Activated CD8-positive, alpha-beta memory T cell treated with anti-CD3 and anti-CD28 coated beads, Interleukin-2, amount 50 U/mL, for 1 hour (primary cell): Measurements from ENCODE around the gene MRM1.

Source experiments
- DNase-seq: peaks from one replicate; pipeline ENCODE4 v3.0.0-alpha.2; 2020; ENCODE audit errors: extremely low read depth

MRM1 gene, protein sequence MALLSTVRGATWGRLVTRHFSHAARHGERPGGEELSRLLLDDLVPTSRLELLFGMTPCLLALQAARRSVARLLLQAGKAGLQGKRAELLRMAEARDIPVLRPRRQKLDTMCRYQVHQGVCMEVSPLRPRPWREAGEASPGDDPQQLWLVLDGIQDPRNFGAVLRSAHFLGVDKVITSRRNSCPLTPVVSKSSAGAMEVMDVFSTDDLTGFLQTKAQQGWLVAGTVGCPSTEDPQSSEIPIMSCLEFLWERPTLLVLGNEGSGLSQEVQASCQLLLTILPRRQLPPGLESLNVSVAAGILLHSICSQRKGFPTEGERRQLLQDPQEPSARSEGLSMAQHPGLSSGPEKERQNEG

DNA sequence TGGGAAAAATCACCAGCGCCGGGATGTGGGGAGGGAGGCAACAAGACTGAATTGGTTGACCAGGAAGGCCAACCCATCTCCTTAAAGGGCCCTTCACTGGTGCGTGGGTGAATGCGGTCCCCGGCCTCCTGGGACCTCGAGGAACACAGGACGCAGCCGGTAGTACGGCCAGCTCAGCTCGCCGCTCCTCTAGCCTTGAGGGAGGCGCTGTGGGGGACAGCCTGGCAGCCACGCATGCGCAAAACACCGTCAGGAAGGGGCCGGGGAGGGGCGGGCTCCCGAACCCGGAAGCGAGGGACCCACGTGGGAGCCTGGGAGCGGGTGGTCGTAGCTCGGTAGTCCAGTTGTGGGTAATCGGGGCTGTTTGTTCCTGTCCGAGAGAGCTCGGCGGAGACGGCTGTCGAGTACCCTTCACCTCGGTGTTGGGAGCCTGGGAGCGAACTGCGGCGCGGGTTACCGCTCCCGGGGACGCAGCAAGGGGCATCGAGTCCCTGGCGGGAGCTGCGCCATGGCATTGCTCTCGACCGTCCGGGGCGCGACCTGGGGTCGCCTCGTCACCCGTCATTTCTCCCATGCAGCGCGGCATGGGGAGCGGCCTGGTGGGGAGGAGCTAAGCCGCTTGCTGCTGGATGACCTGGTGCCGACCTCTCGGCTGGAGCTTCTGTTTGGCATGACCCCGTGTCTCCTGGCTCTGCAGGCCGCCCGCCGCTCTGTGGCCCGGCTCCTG, at the start of gene MRM1:
Gene MRM1 (plus strand): TSS at position 281 of the 727 bp plus-strand sequence. CDS start 228 bp downstream, at position 509.
- DNase-seq, result peak; percentile 76

- DNase-seq, result no peak
Observed at GRCh38 chr17:36553459-36553858, 47.9 kb upstream of the MRM1 start.

DNA sequence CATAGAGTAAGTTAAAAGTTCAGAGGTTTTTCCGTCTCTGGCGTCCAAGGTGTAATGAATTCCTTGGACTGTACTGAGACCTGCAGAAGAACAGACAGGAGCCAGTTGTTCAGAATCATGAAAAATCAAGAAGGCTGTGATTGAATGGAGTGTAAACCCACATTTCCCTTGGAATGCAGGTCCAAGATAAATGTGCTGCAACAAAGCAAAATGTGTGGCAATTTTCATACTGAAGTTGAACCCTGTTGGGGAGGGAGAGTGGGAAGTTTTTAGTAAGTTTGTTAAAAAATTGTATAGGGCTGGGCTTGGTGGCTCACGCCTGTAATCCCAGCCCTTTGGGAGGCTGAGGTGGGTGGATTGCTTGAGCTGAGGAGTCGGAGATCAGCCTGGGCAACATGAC, 35.3 kb upstream of the MRM1 start:
- no peak for DNase-seq

GRCh38 chr17:36575028-36575427, 26.4 kb upstream of the MRM1 start:
- no peak for DNase-seq

DNA sequence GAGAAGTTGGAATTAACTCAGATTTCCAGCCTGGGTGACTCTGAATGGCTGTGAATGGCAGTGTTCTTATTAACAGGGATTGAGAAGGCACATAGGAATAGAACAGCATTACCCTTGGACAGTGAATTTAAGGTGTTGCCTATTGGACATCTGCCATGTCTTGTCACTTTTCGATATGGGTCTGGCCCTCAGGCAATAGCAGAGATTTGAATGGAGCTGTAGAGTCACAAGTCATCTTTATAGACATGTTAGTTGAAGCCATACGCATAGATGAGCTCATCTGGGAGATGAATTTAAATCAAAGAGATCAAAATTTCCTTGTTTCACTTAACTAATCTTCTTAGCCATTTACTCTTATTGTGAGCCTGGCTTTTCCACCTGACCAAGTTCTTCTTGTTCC, 24.6 kb upstream of the MRM1 start:
- no peak for DNase-seq

DNA sequence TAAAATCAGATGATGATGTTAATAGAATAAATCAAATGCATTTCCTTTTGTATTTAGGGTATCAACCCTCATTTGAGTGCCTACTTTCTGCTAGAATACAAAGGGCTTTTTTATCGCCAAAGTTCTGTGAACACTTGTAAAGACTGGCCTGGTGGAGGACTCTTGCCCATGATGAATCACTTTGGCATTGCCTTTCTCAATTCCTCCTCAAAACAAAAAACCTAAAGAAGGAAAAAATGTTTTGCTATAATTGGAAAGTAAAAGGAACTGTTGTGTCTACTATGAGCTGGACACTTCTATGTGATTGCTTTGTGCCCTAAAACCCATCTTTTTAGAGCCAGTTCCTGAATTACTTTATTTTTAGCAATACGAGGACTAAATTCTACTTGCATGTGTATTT, 22.7 kb upstream of the MRM1 start:
- no peak for DNase-seq

DNA sequence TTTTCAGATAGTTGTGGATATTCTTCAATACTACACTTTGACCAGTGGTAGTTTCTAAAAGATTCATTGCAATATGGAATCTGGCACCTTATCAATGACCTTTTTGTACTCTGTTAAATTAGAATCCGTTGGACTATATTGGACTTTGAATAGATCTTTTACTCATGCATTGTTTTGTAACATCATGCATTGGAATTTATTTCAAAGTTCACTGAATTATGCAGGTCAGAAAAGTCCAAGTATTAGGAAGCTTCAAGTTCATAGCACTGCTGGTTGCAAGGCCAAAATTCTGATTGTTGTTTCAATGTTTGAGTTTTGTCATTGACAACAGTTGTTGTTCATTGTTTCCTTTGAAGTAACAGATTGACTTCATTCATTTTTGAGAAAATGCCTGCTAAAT, 17.6 kb upstream of the MRM1 start:
- no peak for DNase-seq

- no peak for DNase-seq
Observed at GRCh38 chr17:36586138-36586537, 15.2 kb upstream of the MRM1 start.

GRCh38 chr17:36590082-36590481, 11.3 kb upstream of the MRM1 start:
- DNase-seq, result no peak

DNA sequence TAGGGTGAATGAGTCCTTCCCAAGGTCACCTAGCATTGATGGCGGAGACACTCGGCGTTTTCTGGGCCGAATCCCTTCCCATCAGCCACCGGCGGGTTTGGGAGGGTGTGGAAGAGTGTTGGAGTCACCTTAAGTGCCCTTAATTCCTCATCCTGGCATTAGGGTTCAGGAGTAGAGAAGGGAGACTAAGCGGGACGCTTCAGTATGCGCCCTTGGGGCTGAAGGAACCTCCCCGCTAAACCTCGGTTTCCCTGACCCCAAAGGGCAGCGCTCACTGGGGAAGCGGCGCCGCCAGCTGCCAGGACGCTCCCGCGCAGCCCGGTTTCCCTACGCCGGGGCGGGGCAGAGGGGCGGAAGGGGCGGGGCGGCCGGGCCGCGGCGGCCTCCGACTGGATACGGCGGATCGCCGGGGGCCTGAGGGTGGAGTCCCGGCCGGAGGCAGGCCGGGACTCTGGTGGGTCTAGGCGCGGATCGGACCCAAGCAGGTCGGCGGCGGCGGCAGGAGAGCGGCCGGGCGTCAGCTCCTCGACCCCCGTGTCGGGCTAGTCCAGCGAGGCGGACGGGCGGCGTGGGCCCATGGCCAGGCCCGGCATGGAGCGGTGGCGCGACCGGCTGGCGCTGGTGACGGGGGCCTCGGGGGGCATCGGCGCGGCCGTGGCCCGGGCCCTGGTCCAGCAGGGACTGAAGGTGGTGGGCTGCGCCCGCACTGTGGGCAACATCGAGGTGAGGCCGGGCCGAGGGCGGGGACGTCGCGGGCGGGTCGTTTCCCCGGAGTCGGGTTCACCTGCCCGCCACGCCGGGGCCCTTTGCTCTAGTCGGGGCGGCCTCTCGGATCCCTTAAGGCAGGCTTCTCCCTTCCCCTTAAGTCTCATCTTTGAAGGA, 9.7 kb upstream of the MRM1 start, which contains the start of gene DHRS11:
Gene DHRS11 (plus strand): TSS at position 446 of the 882 bp plus-strand sequence. CDS start 131 bp downstream, at position 577.
- DNase-seq, result no peak

- DNase-seq, result no peak
Observed at GRCh38 chr17:36592316-36592715, 9.1 kb upstream of the MRM1 start.

DNA sequence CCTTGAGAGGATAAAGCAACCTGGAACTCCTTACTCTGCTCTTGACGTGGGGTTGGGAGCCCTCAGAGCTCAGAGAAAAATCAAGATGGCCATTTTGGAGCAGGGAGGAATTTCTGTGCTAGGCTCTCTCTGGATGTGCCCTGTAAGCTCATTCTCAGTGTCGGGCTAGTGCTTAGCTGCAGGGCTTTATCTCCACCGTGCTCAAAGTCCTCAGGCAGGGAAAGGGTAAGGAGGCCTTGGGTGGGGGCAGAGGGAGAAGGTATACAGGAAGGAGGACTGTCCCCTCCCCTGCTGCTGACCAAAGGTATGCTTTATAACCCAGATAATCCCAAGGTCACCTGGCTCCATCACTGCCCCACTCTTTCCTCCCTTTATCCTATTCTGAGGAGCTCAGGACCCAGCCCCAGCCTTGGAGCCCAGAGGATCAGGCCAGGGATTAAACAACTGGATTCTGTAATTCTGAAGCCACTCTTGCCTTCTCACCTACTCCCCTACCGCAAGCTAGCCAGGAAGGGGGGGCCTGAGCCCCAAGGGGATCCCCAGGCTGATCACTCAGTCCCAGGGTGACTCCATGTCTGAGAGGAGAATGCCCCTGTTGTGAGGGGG, 8.6 kb upstream of the MRM1 start:
- no peak for DNase-seq

GRCh38 chr17:36593656-36594316, 7.6 kb upstream of the MRM1 start:
- no peak for DNase-seq

DNA sequence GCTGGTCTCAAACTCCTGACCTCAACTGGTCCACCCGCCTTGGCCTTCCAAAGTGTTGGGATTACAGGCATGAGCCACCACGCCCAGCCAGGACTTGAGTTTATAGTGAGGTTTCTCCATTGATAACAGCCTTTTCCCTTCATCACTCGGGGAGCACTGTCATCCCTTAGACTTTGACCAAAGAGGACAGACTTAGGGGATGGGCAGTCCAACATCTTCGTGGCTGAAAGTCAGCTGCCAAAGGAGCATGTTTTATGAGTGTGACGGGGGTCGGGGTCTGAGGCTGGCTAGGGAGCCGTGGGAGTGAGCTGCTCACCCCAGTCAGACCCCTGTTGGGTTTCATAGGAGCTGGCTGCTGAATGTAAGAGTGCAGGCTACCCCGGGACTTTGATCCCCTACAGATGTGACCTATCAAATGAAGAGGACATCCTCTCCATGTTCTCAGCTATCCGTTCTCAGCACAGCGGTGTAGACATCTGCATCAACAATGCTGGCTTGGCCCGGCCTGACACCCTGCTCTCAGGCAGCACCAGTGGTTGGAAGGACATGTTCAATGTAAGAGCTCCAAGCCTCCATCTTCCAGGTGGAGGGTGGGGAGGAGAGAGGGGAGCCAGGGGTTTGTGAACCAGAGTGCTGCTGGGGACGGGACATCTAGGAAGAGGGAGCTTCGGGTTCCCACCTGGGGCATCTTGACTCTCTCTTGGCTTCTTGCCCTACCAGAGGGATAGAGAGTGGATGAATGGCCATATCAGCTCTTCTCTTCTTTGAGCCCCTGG, 6.6 kb upstream of the MRM1 start:
- DNase-seq, result no peak

- DNase-seq, result no peak
Observed at GRCh38 chr17:36597226-36597625, 4.2 kb upstream of the MRM1 start.

GRCh38 chr17:36597866-36598777, 3.3 kb upstream of the MRM1 start:
- no peak for DNase-seq

DNA sequence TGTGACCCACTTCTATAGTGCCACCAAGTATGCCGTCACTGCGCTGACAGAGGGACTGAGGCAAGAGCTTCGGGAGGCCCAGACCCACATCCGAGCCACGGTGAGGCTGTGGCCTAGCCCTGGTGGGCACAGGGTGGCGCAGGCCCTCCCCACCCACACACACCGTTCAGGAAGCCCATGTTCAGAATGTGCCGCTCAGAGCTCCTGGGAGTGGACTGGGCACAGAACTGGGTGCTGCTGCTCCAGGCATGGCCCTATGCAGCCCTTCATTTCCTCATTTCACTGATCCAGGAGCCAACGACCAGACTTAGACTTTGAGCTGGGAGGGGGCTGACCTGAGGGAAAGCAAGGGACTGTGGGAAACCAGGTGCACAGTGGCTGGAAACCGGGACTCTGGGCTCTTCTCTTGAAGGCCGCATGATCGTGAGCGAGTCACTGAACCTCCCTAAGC, 2.4 kb upstream of the MRM1 start:
- DNase-seq, result no peak

GRCh38 chr17:36599546-36600250, 1.7 kb upstream of the MRM1 start:
- DNase-seq, result no peak

DNA sequence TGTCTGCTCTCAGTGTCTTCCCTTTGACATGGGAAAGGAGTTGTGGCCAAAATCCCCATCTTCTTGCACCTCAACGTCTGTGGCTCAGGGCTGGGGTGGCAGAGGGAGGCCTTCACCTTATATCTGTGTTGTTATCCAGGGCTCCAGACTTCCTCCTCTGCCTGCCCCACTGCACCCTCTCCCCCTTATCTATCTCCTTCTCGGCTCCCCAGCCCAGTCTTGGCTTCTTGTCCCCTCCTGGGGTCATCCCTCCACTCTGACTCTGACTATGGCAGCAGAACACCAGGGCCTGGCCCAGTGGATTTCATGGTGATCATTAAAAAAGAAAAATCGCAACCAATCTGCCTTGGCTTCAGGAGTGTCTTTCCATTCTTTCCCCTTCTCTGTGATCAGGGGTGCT, 918 bp upstream of the MRM1 start:
- no peak for DNase-seq
